HG03558 (cell line): Measurements from ENCODE around the gene SH3BP5L.

Source experiments
- ATAC-seq: cut with Tn5 transposase; IDR thresholded peaks from one replicate; pipeline ENCODE4 v1.9.1; 2021; ENCODE audit warnings: moderate number of reproducible peaks; ENCODE audit not compliant: unreplicated experiment; ENCODE audit errors: extremely low read depth

Gene SH3BP5L

DNA sequence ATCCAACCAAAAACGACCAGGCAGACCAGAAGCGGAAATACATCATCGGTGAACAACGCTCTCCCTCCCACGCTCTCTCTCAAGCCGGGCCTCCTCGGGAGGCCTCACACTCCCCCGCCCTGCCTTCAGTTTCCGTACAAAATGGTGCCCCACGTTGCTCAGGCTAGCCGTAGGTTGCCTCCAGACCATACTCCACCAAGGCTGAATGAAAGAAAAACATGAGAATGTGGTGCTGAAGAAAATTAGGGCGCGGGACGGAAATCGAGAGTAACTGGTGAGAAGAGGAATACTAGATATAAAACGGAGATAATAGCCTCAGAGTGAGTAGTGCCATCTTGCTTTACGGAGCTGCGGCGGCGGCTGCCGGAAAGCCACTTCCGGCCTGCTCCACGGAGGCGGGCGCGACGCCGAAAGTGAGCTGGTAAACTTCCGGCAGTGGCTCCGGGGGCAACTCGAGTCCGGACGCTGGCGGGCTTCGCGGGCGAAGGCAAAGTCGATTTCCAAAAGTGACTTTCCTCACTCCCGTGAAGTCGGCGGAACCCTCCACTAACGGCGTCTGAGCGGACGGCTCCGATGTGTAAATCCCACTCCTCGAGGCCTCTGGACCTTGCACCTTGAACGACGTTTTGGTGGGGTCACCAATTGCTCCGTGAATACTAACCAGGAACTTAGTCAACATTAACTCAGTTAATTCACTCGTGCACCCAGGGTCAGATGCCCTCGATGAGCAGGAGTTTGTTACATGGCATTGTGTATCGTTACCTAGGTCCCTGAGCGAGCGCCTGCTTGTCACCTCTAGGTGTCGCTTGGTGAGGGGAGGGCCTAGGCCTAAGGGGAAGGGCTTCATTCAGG lies at the start of gene SH3BP5L:
SH3BP5L (minus strand) TSS at position 7 of the 852 bp plus-strand sequence. CDS start 980 bp downstream, outside the sequence.
- ATAC-seq = peak; percentile 87

DNA sequence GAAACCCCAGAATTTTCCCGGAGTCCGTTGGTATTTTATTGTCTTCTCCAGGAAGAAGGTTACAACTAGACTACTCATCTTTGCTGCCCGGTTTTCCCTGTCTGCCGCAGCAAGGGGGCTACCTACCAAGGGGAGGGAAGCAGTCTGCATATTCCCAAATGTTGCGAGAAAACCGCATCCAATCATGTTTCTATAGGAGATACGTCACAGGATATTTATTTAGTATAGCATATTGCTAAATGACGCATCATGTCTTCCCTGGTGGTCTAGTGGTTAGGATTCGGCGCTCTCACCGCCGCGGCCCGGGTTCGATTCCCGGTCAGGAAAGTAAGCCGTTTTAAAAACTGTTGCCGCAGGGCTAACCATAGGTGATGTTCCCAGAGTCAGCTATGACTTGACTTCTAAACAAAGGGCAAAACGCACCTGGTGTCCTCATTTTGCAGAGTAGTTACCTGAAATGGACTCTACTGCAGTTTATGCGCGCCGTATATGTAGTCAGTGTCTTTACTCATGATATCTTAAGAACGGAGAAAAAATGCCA lies 48.3 kb upstream of the SH3BP5L start:
- peak; percentile 53 for ATAC-seq

- ATAC-seq = peak; percentile 62
Observed at GRCh38 chr1:248873409-248873992, 47.8 kb upstream of the SH3BP5L start.

- ATAC-seq = no peak
Observed at GRCh38 chr1:248872752-248873408, 47.2 kb upstream of the SH3BP5L start.

- ATAC-seq = no peak
Observed at GRCh38 chr1:248871837-248872401, 46.2 kb upstream of the SH3BP5L start.

- ATAC-seq = peak; percentile 54
Observed at GRCh38 chr1:248862998-248863881, 37.5 kb upstream of the SH3BP5L start.

DNA sequence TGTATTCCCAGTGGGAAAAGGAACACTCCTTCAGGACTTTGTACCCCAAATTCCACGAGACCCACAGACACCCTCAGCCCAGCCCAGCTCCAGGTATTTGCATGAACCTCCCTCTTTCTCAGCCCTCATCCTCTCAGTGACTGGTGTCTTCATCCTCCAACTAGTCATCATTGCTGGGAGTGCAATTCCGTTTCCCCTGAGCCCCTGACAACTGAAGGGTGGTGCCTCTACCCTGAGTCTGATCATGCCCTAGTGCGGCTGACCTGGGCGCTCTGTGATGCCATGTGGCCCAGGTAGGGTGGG lies 36.9 kb upstream of the SH3BP5L start:
- ATAC-seq = no peak

DNA sequence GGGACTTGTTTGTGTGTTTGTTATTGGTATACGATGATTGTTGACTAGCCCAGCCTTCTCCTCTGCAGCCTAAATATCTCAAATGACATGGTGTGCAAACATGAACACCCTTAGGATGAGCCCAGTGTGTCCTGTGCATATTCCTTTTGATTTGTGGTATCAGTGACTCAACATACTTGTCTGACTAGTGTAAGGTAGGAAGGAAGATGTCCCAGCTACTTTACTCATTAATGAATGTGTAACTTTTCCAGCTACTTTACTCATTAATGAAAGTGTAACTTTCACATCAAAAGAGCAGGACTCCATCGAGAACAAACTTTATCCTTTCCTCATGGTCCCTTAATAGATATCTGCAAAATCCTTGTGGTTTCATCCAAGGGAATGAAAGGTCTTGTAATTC lies 35.9 kb upstream of the SH3BP5L start:
- no peak for ATAC-seq

- ATAC-seq = no peak
Observed at GRCh38 chr1:248860007-248860406, 34.3 kb upstream of the SH3BP5L start.

GRCh38 chr1:248858891-248859889 lies 33.5 kb upstream of the SH3BP5L start, which contains the start of gene ZNF692:
Gene ZNF692 (minus strand): TSS chr1:248859085. CDS start chr1:248858309, 776 bp downstream.
- ATAC-seq = peak; percentile 62

GRCh38 chr1:248858096-248858890 lies 32.6 kb upstream of the SH3BP5L start:
- peak; percentile 9 for ATAC-seq

- ATAC-seq = no peak
Observed at GRCh38 chr1:248857749-248858095, 32.0 kb upstream of the SH3BP5L start.

- no peak for ATAC-seq
Observed at GRCh38 chr1:248857201-248857600, 31.5 kb upstream of the SH3BP5L start.

GRCh38 chr1:248856176-248856575 lies 30.5 kb upstream of the SH3BP5L start:
- no peak for ATAC-seq

GRCh38 chr1:248855580-248855979 lies 29.9 kb upstream of the SH3BP5L start:
- no peak for ATAC-seq

GRCh38 chr1:248853663-248854375 lies 28.1 kb upstream of the SH3BP5L start:
- no peak for ATAC-seq
